Mononuclear cell (primary cell): Measurements from ENCODE around the gene CIBAR2. TPM values are rescaled to one million over a fixed set of nuclear protein-coding genes. Genes with fewer than 3 reads are reported as not detected.

ENCODE experiments used
- H3K27me3 ChIP-seq: 2 replicates; pipeline ENCODE4 v1.6.0; 2011; ENCODE audit warnings: low read length, control low read depth; ENCODE audit not compliant: insufficient read depth
- H3K4me1 ChIP-seq: 2 replicates; pipeline ENCODE4 v1.5.1; 2011; ENCODE audit warnings: mild to moderate bottlenecking, low read length, control low read depth; ENCODE audit not compliant: insufficient read depth
- H3K4me3 ChIP-seq: 2 replicates; pipeline ENCODE4 v1.5.1; 2011; ENCODE audit warnings: mild to moderate bottlenecking, low read length, moderate library complexity
- H3K9me3 ChIP-seq: 2 replicates; pipeline ENCODE4 v1.5.1; 2011; ENCODE audit warnings: low read depth, mild to moderate bottlenecking, control low read depth, low read length
- total RNA-seq: library from RNA; depleted of rRNA; stranded (reverse); fragments of >200 nt; gene quantifications from one replicate; pipeline ENCODE4 v1.2.3, GENCODE V29; 2012

CIBAR2 gene
- total RNA-seq, 1 donor, result not detected

DNA sequence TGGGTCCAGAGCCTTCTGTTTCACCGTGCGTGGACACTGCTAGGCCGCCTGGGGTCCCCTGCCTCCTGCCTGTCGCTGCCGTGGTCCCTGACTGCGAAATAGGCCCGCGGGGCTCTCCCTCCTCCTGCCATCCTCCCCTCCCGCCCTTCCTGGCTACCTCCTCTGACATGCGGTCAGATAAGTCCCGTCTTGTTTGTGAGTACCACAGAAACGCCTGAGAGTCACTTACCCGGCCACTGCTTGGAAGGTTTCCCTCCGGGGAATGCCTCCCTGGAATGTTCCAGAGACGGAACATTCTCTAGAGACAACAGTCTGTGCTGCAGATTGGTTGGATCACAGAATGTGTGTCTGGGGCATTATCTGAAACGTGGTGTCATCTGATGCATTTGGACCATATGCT is 22.7 kb downstream of the CIBAR2 start:
- peaks cover 26% of the 10 kb centered on the region for H3K4me1 ChIP-seq
- H3K27me3 ChIP-seq, result no peaks in the 10 kb centered on the region
- no peaks in the 10 kb centered on the region for H3K9me3 ChIP-seq
- H3K4me3 ChIP-seq, result no peak overlapping the region

DNA sequence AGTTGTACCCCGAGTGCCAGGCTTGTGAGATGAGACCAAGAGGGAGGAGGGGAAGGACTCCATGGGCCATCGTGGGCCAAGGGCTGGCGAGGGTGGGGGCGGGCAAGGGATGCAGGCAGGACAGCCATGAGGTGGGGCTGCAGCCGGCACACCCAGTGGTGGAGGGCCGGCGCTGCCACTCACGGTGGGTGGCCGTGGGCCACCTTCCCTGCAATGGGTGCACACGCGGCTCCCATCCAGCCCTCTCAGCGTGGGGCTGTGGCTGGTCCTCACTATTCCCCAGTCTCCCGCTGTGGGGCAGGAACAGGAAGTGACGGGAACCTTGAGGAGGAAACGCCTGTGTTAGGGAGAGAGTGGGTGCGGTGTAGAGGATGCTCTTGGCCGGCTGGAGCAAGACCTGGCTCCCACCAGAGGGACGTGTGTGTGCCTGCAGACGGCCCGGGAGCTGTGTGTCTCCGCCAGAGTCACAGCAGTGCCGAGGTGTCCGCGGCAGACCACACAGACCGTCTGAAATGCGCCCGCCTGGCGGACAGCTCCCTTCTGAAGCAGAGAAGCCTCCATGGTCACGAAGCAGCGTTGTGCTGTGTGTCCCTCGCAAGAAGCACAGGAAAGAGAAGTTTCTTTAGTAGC is 23.6 kb downstream of the CIBAR2 start:
- no peaks in the 10 kb centered on the region for H3K9me3 ChIP-seq
- H3K4me3 ChIP-seq, result no peak overlapping the region
- peaks cover 26% of the 10 kb centered on the region for H3K4me1 ChIP-seq
- H3K27me3 ChIP-seq, result no peaks in the 10 kb centered on the region

DNA sequence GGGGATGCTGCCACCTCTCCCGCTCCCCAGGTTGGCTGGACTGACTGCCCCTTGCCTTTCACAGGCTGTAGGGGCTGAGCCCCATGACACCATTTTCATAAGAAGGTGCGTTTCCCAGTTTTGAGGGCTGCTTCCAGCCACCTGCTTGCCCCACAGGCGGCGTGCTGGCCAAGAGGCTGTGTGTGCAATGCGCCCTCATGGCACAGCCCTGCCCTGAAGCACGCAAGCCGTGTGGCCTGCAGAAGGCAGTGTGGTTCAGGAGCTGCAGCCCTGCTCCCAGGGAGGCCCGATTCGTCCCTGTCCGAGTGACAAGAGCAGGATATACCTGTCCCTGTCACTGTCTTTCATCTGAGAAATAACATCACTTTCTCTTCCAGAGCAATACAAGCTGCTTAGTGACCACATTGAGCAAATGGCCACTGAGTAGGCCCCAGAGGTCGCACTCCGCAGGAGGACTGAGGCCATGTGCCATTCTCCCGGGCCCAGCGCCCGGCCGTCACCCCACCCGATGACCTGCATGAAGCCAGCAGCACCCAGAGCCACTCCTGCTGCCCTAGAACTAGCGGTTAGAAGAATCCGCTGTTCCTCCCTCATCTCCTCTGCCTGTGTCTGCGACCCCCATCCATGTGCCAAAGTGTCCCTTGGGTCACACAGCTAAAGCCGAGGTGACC is 24.2 kb downstream of the CIBAR2 start:
- Histone ChIP-seq H3K4me1 (peaks cover 33% of the 10 kb centered on the region), H3K4me3 (no peak overlapping the region), H3K27me3 (no peaks in the 10 kb centered on the region), H3K9me3 (no peaks in the 10 kb centered on the region)

DNA sequence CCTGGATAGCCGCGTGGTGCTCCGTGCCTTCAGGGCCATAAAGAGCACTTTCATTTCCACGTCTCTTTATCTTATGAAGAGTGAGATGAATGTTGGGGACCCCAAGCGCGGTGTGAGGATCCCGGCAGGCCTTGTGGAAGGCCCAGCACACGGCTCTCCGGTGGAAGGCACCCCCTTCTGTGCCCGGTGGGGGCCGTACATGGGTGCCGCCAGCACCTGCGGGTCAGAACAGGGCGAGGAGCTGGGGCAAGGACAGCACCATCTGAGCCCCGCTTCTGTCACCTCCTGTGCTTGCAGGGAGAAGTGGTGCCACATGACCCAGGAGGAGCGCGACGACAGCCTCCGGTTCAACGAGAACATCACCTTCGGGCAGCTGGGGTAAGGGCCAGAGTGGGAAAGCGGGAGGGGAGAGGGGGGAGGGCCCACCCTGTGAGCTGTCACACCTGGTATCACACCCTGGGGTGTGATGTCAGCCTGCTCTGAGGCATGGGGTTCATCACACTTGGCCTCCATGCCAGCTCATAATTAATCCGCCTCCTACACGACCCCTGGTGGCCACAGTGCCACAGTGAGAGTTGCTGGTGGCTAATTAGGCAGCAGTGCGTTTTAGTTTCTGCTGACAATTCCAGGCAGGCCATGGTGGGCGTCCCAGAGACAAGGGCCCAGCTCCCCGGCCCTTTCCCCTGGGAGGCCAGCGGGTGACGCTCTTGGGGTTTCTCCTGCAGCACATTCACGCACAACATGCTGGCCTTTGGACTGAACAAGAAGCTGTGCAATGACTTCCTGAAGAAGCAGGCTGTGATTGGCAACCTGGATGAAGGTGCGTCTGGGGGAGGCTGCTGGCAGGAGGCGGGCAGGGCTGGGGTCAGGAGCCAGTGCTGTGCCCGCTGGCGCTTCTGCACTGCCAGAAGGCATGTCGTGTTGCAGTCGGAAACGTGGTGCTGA is 25.7 kb downstream of the CIBAR2 start:
- peaks cover 44% of the 10 kb centered on the region for H3K4me1 ChIP-seq
- no peak overlapping the region for H3K4me3 ChIP-seq
- H3K27me3 ChIP-seq, result no peaks in the 10 kb centered on the region
- H3K9me3 ChIP-seq, result no peaks in the 10 kb centered on the region

DNA sequence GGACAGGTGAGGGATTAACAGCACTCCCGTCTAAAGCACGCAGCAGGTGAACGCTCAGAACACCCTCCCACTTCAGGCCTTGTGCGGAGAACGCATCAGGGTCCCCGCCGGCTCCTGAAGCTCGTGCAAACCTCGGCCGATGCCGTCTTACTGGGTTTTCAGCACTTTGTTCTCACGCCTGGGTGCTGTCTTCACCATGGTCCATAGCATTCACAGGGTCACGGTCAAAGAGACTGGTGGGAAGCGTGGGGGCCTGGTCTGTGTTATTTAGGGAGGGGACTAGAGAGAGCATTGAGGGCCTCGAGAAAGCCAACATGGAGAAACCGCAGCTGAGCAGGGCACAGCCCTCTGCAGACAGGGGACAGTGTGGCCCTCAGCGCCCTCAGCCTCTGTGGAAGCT is 26.6 kb downstream of the CIBAR2 start:
- Histone ChIP-seq H3K9me3 (no peaks in the 10 kb centered on the region), H3K27me3 (no peaks in the 10 kb centered on the region), H3K4me3 (no peak overlapping the region), H3K4me1 (peaks cover 35% of the 10 kb centered on the region)

DNA sequence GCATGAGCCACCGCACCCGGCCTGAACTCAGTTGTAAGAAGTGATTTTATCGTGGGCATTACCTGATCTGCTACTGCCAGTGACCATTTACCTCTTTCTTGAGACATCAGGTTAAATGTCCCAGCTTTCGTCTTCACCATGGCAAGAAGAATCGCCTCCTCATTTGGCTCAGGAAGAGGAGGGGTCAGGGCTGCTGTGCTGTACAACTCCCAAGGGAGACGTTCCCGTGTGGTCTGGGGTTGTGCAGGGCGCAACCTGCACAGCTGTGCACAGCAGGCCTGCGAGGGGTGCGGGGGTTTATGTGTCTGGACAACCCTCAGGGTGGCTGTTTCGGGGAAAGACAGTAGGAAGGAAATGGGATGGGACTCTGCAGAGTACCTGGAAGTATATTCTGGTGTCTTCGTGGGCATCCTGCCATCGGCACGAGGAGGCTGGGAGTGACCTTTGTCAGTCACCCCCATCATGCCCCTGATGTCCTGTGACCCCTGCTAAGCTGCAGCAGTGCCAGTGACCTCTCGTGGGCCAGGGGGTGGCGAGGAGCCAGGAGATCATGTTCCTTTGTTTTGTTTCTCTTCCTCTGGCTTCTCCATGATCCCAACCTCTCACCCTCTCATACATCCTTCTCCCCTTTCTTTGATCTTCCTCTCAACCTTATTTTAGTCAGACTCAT is 27.3 kb downstream of the CIBAR2 start:
- Histone ChIP-seq H3K27me3 (no peaks in the 10 kb centered on the region), H3K4me3 (no peak overlapping the region), H3K9me3 (no peaks in the 10 kb centered on the region), H3K4me1 (peaks cover 29% of the 10 kb centered on the region)

DNA sequence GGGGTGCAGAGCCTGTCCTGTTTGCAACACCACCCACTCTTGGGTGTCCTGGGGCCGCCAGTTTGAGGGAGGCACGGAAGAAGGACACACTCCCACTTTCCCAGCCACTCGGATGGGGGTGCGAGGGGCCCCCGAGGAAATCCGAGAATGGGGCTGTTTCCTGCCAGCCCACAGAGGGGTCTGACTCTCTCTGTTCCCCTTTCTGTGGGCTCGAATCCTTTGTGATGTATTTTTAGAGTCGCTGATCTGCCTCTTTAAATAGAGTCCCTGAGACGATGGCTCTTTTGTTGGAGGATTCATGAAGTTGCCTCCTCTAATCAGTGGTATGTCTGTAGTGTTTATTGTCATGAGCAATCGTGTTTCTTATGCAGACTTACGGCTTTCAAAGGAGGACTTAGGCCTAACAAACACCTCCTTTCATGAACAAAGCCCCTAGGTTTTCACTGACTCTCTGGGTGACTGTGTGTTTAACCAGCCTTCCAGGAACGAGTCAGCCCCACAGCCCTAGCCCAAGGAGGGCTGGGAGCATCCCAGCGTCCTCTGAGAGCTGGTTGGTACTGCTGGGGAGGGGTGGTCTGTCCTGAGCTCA is 29.1 kb downstream of the CIBAR2 start:
- Histone ChIP-seq H3K9me3 (no peaks in the 10 kb centered on the region), H3K4me3 (no peak overlapping the region), H3K4me1 (peaks cover 29% of the 10 kb centered on the region), H3K27me3 (no peaks in the 10 kb centered on the region)

DNA sequence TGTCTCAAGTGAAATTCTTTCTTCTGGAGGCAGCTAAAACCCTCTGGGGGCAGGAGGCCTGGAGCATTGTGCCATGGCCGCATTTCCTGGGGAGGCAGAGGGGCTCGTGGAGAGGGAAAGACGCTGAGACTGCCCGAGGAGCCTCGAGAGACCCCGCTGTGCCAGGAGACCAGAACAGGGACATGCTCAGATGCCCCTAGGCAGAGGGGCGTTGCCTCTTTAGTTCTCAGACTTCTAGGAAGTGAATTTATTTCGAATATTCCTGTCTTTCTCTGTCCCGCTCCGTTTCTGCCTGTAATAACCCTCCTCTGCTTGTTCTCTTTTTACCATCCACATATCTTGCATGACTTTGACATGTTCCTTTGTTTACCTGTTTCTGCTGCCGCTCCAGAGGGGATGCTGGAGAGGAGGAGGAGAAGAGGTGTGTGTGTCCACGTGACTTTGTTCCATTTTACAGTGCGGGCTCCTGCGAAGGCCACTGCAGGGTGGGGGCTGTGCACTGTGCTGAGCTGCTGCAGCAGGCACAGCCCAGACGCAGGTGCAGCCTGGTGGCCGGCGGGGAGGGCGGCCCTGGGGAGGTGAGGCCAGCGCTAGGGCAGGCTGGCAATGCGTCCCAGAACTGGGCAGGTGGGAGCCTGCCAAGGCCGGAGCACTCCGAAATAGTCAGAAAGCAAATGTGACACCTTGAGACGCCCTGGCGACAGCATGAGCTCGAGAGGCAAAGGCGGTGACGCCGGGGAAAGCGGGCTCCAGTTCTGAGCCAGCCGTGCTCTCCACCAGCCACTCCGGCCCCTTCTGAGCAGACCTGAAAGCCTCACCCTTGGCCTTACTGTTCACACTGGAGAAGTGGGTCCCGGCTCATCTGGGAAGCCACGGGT is 29.9 kb downstream of the CIBAR2 start:
- Histone ChIP-seq H3K4me3 (no peak overlapping the region), H3K4me1 (peaks cover 34% of the 10 kb centered on the region), H3K9me3 (no peaks in the 10 kb centered on the region), H3K27me3 (no peaks in the 10 kb centered on the region)

DNA sequence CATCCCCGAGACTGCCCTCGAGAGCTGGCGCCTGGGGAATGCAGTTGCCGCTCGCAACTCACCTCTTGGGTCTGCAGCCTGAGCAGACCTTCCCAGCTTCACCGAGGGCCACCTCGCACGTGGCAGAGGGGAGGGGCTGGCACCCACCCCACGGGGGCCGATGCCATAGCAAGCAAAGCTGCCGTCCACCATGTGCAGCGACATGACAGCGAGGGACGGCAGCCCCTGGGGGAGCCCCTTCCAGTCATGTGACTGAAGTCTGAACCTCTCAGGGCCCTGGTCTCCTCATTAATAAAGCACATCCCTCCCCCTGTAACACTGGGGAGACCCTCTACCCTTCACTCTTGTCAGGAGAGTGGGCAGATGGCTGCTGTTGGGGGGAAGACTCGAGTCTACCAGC is 30.5 kb downstream of the CIBAR2 start:
- Histone ChIP-seq H3K4me1 (peaks cover 38% of the 10 kb centered on the region), H3K27me3 (no peaks in the 10 kb centered on the region), H3K4me3 (no peak overlapping the region), H3K9me3 (no peaks in the 10 kb centered on the region)

DNA sequence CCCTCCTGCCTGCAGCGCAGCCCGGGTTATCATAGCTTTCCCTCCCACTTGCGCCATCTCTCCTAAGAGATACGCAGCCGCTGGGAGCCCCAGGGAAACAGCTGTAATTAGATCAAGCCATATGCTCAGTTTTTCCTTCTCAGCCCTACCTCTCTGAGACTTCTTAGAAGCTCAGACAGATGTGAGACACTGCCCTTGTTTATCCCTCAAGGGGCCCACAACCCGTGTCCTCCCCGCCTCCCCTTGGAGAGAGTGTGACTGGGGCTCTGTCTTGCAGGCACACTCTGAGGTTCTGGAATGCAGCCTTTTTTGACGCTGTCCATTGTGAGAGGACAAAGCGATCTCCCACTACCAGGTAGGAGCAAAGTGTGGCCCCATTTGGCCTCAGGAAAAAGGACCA is 31.2 kb downstream of the CIBAR2 start:
- Histone ChIP-seq H3K4me1 (peaks cover 39% of the 10 kb centered on the region), H3K4me3 (no peak overlapping the region), H3K9me3 (no peaks in the 10 kb centered on the region), H3K27me3 (no peaks in the 10 kb centered on the region)

DNA sequence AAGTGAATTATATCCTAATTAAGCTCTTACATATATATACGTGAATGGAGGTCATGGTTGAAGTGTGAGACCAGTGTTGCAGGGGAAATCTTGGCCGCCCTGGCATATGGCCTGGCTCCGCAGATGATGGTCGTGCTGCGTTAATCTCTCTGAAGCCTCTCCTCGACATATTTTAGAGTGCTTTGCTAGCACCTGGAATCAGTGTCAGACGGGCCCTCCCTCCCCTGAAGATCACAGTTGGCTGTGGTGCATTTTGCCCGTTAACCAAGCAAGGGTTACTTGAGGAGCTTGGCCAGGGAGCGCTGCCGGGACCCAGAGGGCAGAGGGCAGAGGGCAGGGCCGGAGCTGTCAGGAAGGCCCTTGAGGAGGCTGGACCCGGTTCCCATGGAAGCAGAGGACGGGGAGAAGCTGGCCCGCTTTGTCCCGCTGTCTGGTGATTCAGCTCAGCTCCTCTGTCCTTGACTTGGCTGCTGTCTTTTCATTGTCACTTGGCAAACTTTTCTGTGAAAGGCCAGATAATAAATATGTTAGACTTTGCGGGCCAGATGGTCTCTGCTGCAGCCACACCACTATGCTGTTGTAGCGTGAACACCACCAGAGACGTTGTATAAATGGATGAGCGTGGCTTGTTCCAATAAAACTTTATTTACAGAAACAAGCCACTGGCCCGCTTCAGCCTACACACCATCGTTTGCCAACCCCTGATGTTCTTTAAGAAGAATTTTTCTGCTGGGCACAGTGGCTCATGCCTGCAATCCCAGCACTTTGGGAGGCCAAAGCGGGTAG is 32.3 kb downstream of the CIBAR2 start:
- no peaks in the 10 kb centered on the region for H3K27me3 ChIP-seq
- no peaks in the 10 kb centered on the region for H3K9me3 ChIP-seq
- no peak overlapping the region for H3K4me3 ChIP-seq
- H3K4me1 ChIP-seq, result peaks cover 40% of the 10 kb centered on the region

DNA sequence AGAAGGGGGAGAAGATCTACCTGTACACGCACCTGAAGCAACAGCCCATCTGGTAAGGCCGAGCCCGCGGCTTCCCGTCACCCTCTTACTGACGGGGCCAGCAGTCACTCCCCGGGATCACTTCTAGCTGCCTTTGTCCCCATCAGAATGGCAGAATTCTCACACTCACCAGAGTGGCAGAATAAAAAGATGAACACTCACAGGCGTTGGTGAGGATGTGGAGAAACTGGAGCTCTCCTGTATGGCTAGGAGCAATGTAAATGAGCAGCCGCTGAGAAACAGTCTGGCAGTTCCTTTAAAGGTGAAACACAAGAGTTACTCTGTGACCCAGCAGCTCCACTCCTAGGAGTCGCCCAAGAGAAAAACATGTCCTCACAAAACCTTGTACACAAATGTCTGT is 33.3 kb downstream of the CIBAR2 start:
- H3K27me3 ChIP-seq, result no peaks in the 10 kb centered on the region
- H3K4me1 ChIP-seq, result peaks cover 40% of the 10 kb centered on the region
- H3K4me3 ChIP-seq, result no peak overlapping the region
- H3K9me3 ChIP-seq, result no peaks in the 10 kb centered on the region

DNA sequence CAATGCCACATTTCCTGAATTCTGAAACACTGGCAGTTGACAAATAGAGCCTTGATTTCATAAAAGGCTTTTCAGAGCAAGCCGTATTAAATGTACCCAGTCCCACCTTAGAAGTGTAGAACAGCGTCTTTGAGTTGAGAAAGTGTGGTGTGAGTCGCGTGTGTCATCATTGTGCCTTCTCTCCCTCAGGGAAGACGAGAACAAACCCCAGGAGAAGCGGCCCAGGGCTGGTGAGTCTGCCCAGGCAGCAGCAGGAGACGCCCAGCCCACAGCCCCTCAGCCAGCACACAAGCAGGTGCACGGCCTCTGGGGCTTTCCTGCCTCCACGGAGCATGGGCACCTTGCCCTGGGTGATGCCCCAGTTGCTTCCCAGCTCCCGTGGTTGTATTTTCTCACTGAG is 34.0 kb downstream of the CIBAR2 start:
- H3K27me3 ChIP-seq, result no peaks in the 10 kb centered on the region
- H3K4me3 ChIP-seq, result no peak overlapping the region
- peaks cover 35% of the 10 kb centered on the region for H3K4me1 ChIP-seq
- no peaks in the 10 kb centered on the region for H3K9me3 ChIP-seq
